Caco-2 (cell line): ENCODE data around the gene SBSN. TPM values are rescaled to one million over a fixed set of nuclear protein-coding genes. Genes with fewer than 3 reads are reported as not detected.

Source experiments
- BruUV-seq: library from RNA; stranded (reverse); fragments of 400-500 nt; replicated peaks from 2 replicates; lab custom pipeline; 2021; lab: Mats Ljungman, UMichigan
- CTCF ChIA-PET: fragments of 300-600 bp; sonication (Branson Sonifier 250); formaldehyde crosslinking; loops from one replicate; lab custom pipeline; 2022; ENCODE audit warnings: antibody characterized with exemption; lab: Charles Lee
- POLR2A ChIA-PET: fragments of 300-600 bp; sonication (Branson Sonifier 250); formaldehyde crosslinking; loops from one replicate; lab custom pipeline; 2022; ENCODE audit warnings: antibody characterized with exemption; lab: Charles Lee
- DNase-seq, 2 experiments: peaks; one replicate each; pipeline versions ENCODE4 v3.0.0 to v3.0.0-alpha.2; 2020 to 2022
- H3K27me3 ChIP-seq: replicated peaks from 2 replicates; pipeline ENCODE4 v1.6.0; 2011; ENCODE audit warnings: low read length; ENCODE audit not compliant: control insufficient read depth, insufficient read depth
- H3K36me3 ChIP-seq: 2 replicates; pipeline ENCODE4 v1.5.1; 2011; ENCODE audit warnings: low read length; ENCODE audit not compliant: control insufficient read depth, insufficient read depth
- H3K4me1 ChIP-seq: fragments of 250-450 bp; sonication (Bioruptor Pico); 2 replicates; pipeline ENCODE4 v1.5.1; 2020; ENCODE audit warnings: mild to moderate bottlenecking
- H3K4me3 ChIP-seq: 2 replicates; pipeline ENCODE4 v1.5.1; 2011; ENCODE audit warnings: low read depth, mild to moderate bottlenecking, control low read depth, low read length
- H3K9me3 ChIP-seq: fragments of 250-450 bp; sonication (Bioruptor Pico); 2 replicates; pipeline ENCODE4 v1.5.1; 2020; ENCODE audit warnings: mild to moderate bottlenecking, moderate library complexity
- H3K27ac Mint-ChIP-seq: one replicate; pipeline ENCODE4 v1.8.0; 2022; ENCODE audit warnings: mixed read lengths; ENCODE audit not compliant: unreplicated experiment
- H3K27me3 Mint-ChIP-seq: one replicate; pipeline ENCODE4 v1.8.0; 2022; ENCODE audit warnings: mixed read lengths; ENCODE audit not compliant: insufficient read depth, unreplicated experiment
- H3K36me3 Mint-ChIP-seq: one replicate; pipeline ENCODE4 v1.8.0; 2022; ENCODE audit warnings: mild to moderate bottlenecking, mixed read lengths; ENCODE audit not compliant: insufficient read depth, unreplicated experiment
- H3K4me1 Mint-ChIP-seq: one replicate; pipeline ENCODE4 v1.8.0; 2022; ENCODE audit warnings: low read depth, mixed read lengths; ENCODE audit not compliant: unreplicated experiment
- H3K4me3 Mint-ChIP-seq: one replicate; pipeline ENCODE4 v1.8.0; 2022; ENCODE audit warnings: mild to moderate bottlenecking, moderate library complexity, mixed read lengths; ENCODE audit not compliant: unreplicated experiment
- H3K9me3 Mint-ChIP-seq: one replicate; pipeline ENCODE4 v1.8.0; 2022; ENCODE audit warnings: mixed read lengths; ENCODE audit not compliant: unreplicated experiment
- CTCF ChIP-seq, 2 experiments: fragments of 200-600 bp in 1 of 2; IDR thresholded peaks; 1 replicate in 1 of 2; 2 replicates in 1 of 2; pipeline versions ENCODE4 v1.5.1 to v1.8.0; 2011 to 2022; ENCODE audit warnings: antibody characterized with exemption in 1 of 2, control low read depth in 1 of 2, inconsistent platforms in 1 of 2, low read depth in 1 of 2, low read length in 1 of 2, mild to moderate bottlenecking in 1 of 2, moderate library complexity in 1 of 2; ENCODE audit not compliant: insufficient read depth in 1 of 2, severe bottlenecking in 1 of 2, unreplicated experiment in 1 of 2
- intact Hi-C: fragments of 100-400 bp; cut with micrococcal nuclease; formaldehyde crosslinking; loops from one replicate; pipeline ENCODE4 v1.10.0; 2022; ENCODE audit not compliant: unreplicated experiment
- total RNA-seq: library from RNA; stranded (reverse); gene quantifications from 2 replicates; pipeline ENCODE4 v1.2.3, GENCODE V29; 2022

The SBSN gene
- total RNA-seq, 1 experiment from 2014 or later, result not detected

GRCh38 chr19:35540356-35540927 lies 12.3 kb upstream of the SBSN start:
- POLR2A ChIA-PET, result no interaction called here
- peaks cover 6% of the 10 kb centered on the region for H3K4me1 Mint-ChIP-seq
- H3K36me3 Mint-ChIP-seq, result no peaks in the 10 kb centered on the region
- Histone ChIP-seq H3K9me3 (no peaks in the 10 kb centered on the region), H3K4me3 (no peak overlapping the region), H3K4me1 (peaks cover 7% of the 10 kb centered on the region; the same call in 1 of the 2 replicates), H3K36me3 (no peaks in the 10 kb centered on the region), H3K27me3 (no peaks in the 10 kb centered on the region)
- H3K9me3 Mint-ChIP-seq, result no peaks in the 10 kb centered on the region
- no peaks in the 10 kb centered on the region for H3K27me3 Mint-ChIP-seq
- intact Hi-C loops, result no loop called here
- BruUV-seq, result no TSS peak
- DNase-seq, result no peak
- CTCF ChIA-PET, result no interaction called here
- no peak overlapping the region for H3K4me3 Mint-ChIP-seq
- TF ChIP-seq CTCF (IDR thresholded peaks at IDR 0.05; ENCODE audit: insufficient read depth in 1 of 2, low read depth in 1 of 2, low read length in 1 of 2, severe bottlenecking in 1 of 2, unreplicated experiment in 1 of 2), result no peak
- no peak overlapping the region for H3K27ac Mint-ChIP-seq

- CTCF ChIA-PET, result no interaction called here
- Histone ChIP-seq H3K4me1 (peaks cover 7% of the 10 kb centered on the region; the same call in 1 of the 2 replicates), H3K9me3 (no peaks in the 10 kb centered on the region), H3K36me3 (no peaks in the 10 kb centered on the region), H3K4me3 (no peak overlapping the region), H3K27me3 (no peaks in the 10 kb centered on the region)
- H3K9me3 Mint-ChIP-seq, result no peaks in the 10 kb centered on the region
- POLR2A ChIA-PET, result no interaction called here
- no peak for DNase-seq
- H3K27ac Mint-ChIP-seq, result no peak overlapping the region
- no peak for TF ChIP-seq CTCF (IDR thresholded peaks at IDR 0.05; ENCODE audit: insufficient read depth in 1 of 2, low read depth in 1 of 2, low read length in 1 of 2, severe bottlenecking in 1 of 2, unreplicated experiment in 1 of 2)
- peaks cover 6% of the 10 kb centered on the region for H3K4me1 Mint-ChIP-seq
- no peaks in the 10 kb centered on the region for H3K36me3 Mint-ChIP-seq
- H3K27me3 Mint-ChIP-seq, result no peaks in the 10 kb centered on the region
- no peak overlapping the region for H3K4me3 Mint-ChIP-seq
- intact Hi-C loops, result no loop called here
- no TSS peak for BruUV-seq
Measured at GRCh38 chr19:35539850-35540249, 11.7 kb upstream of the SBSN start.

- no peak for DNase-seq
- no TSS peak for BruUV-seq
- intact Hi-C loops, result no loop called here
- Mint-ChIP-seq H3K9me3 (no peaks in the 10 kb centered on the region), H3K4me1 (peaks cover 2% of the 10 kb centered on the region), H3K27ac (no peak overlapping the region), H3K27me3 (no peaks in the 10 kb centered on the region), H3K36me3 (no peaks in the 10 kb centered on the region), H3K4me3 (no peak overlapping the region)
- Histone ChIP-seq H3K4me3 (no peak overlapping the region), H3K36me3 (no peaks in the 10 kb centered on the region), H3K27me3 (no peaks in the 10 kb centered on the region), H3K4me1 (peaks cover 3% of the 10 kb centered on the region; the same call in 1 of the 2 replicates), H3K9me3 (no peaks in the 10 kb centered on the region)
- TF ChIP-seq CTCF (IDR thresholded peaks at IDR 0.05; ENCODE audit: insufficient read depth in 1 of 2, low read depth in 1 of 2, low read length in 1 of 2, severe bottlenecking in 1 of 2, unreplicated experiment in 1 of 2), result no peak
- ChIA-PET POLR2A (no interaction called here), CTCF (interaction anchor here (1.3 kb wide), 1 partner anchor 29 kb away, joined by 3 read pairs; no protein-coding TSS in a partner anchor)
Measured at GRCh38 chr19:35539314-35539713, 11.2 kb upstream of the SBSN start.
